GM12891 (cell line): Measurements from ENCODE around the gene FAXC.

Experiments
- PAX5 ChIP-seq: IDR thresholded peaks from 2 replicates; pipeline ENCODE4 v1.6.1; 2011; ENCODE audit warnings: low read length, moderate library complexity, mild to moderate bottlenecking; ENCODE audit not compliant: insufficient read depth, severe bottlenecking
- POLR2A ChIP-seq: IDR thresholded peaks from 2 replicates; pipeline ENCODE4 v1.6.1; 2011; ENCODE audit warnings: low read depth, low read length, control low read depth
- POLR2AphosphoS5 ChIP-seq: IDR thresholded peaks from 2 replicates; pipeline ENCODE4 v1.6.1; 2011; ENCODE audit warnings: low read depth, low read length, control low read depth
- POU2F2 ChIP-seq: IDR thresholded peaks from 2 replicates; pipeline ENCODE4 v1.6.1; 2011; ENCODE audit warnings: low read depth, mild to moderate bottlenecking, control low read depth, low read length, moderate library complexity
- SPI1 ChIP-seq: IDR thresholded peaks from 2 replicates; pipeline ENCODE4 v1.6.1; 2011; ENCODE audit warnings: low read depth, low read length, control low read depth
- TAF1 ChIP-seq: IDR thresholded peaks from 2 replicates; pipeline ENCODE4 v1.6.1; 2011; ENCODE audit warnings: low read depth, low read length, control low read depth

DNA sequence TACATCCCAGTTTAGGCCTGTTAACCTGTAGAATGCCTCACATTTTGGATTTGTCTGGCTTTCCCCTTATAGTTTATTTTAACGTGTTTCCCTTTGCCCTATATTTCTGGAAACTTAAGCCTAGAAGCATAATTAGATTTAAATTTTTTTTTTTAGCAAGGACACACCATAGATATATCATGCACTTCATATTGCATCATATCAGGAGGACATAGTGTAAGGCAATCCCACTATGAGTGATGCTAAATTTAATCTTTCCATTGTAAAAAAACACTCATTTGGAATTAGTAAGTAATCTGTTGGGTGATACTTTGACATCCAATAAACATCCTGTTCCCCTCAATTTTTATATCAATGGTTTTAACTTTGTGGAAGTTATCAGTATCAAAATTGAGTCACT, 10.3 kb upstream of the FAXC start:
- TF ChIP-seq POLR2A (no peak), POLR2AphosphoS5 (no peak), POU2F2 (no peak), TAF1 (no peak), SPI1 (no peak), PAX5 (no peak)
